Keratinocyte (primary cell): ENCODE results near the gene KANSL1. TPM values are rescaled to one million over a fixed set of nuclear protein-coding genes. Genes with fewer than 3 reads are reported as not detected.

Source experiments
- DNase-seq: peaks from one replicate; pipeline ENCODE4 v3.0.0-alpha.2; 2011; ENCODE audit warnings: low read depth, missing footprints, low spot score
- FAIRE-seq: peaks from 2 replicates; lab custom pipeline; 2011; peaks lifted over from hg19 to GRCh38; lab: Jason Lieb, UNC
- H2AFZ ChIP-seq: 2 replicates; pipeline ENCODE4 v1.6.0; 2012; ENCODE audit warnings: low read length, control low read depth, inconsistent platforms; ENCODE audit not compliant: control insufficient read depth
- H3K27ac ChIP-seq: 2 replicates; pipeline ENCODE4 v1.5.1; 2011; ENCODE audit warnings: low read length; ENCODE audit not compliant: control insufficient read depth, insufficient read depth
- H3K27me3 ChIP-seq: 3 replicates; pipeline ENCODE4 v1.6.0; 2011; ENCODE audit warnings: low read length; ENCODE audit not compliant: control insufficient read depth, insufficient read depth; ENCODE audit errors: extremely low read depth
- H3K36me3 ChIP-seq, 2 experiments: 2 replicates in 1 of 2; 3 replicates in 1 of 2; pipeline ENCODE4 v1.5.1; 2011; ENCODE audit warnings: low read length in 2 of 2, mild to moderate bottlenecking in 1 of 2; ENCODE audit not compliant: control insufficient read depth in 2 of 2, insufficient read depth in 2 of 2; ENCODE audit errors: extremely low read depth in 1 of 2
- H3K4me1 ChIP-seq: 3 replicates; pipeline ENCODE4 v1.5.1; 2011; ENCODE audit warnings: low read length; ENCODE audit not compliant: control insufficient read depth, insufficient read depth; ENCODE audit errors: extremely low read depth
- H3K4me2 ChIP-seq: 3 replicates; pipeline ENCODE4 v1.6.0; 2011; ENCODE audit warnings: low read depth, low read length; ENCODE audit not compliant: control insufficient read depth, insufficient read depth; ENCODE audit errors: extremely low read depth
- H3K4me3 ChIP-seq, 3 experiments: fragments of 200-600 bp in 1 of 3; sonication (generic) in 1 of 3; 2 replicates in 2 of 3; 3 replicates in 1 of 3; pipeline ENCODE4 v1.5.1; 2011 to 2016; ENCODE audit warnings: low read length in 3 of 3, mild to moderate bottlenecking in 3 of 3, control low read depth in 2 of 3, inconsistent platforms in 1 of 3, low read depth in 1 of 3, mixed read lengths in 1 of 3, mixed run types in 1 of 3, moderate library complexity in 1 of 3; ENCODE audit not compliant: control insufficient read depth in 2 of 3, insufficient read depth in 2 of 3; ENCODE audit errors: extremely low read depth in 1 of 3
- H3K79me2 ChIP-seq: 2 replicates; pipeline ENCODE4 v1.6.0; 2012; ENCODE audit warnings: low read length; ENCODE audit not compliant: control insufficient read depth, insufficient read depth
- H3K9ac ChIP-seq: 3 replicates; pipeline ENCODE4 v1.6.0; 2011; ENCODE audit warnings: low read length; ENCODE audit not compliant: control insufficient read depth, insufficient read depth; ENCODE audit errors: extremely low read depth
- H3K9me1 ChIP-seq: 3 replicates; pipeline ENCODE4 v1.6.0; 2011; ENCODE audit warnings: low read length; ENCODE audit not compliant: control insufficient read depth, insufficient read depth; ENCODE audit errors: extremely low read depth
- H3K9me3 ChIP-seq: 2 replicates; pipeline ENCODE4 v1.5.1; 2012; ENCODE audit warnings: low read depth, low read length; ENCODE audit not compliant: control insufficient read depth
- H4K20me1 ChIP-seq: 3 replicates; pipeline ENCODE4 v1.6.0; 2011; ENCODE audit warnings: low read length; ENCODE audit not compliant: control insufficient read depth, insufficient read depth; ENCODE audit errors: extremely low read depth
- CTCF ChIP-seq, 3 experiments: IDR thresholded peaks in 1 of 3; conservative IDR thresholded peaks in 1 of 3; optimal IDR thresholded peaks in 1 of 3; 2 replicates in 2 of 3; 3 replicates in 1 of 3; pipeline versions ENCODE3 to v1.5.1; 2011; ENCODE audit warnings: low read length in 3 of 3, mild to moderate bottlenecking in 3 of 3, moderate library complexity in 2 of 3, control low read depth in 1 of 3, inconsistent platforms in 1 of 3; ENCODE audit not compliant: insufficient read depth in 2 of 3; ENCODE audit errors: extremely low read depth in 1 of 3
- EZH2 ChIP-seq: IDR thresholded peaks from one replicate; pipeline ENCODE4 v1.6.1; 2012; ENCODE audit warnings: inconsistent platforms, mild to moderate bottlenecking, low read length, moderate library complexity
- dilution Hi-C: fragments of 300-500 bp; cut with MboI; formaldehyde crosslinking; loops from one replicate; pipeline ENCODE4 v1.7.0; 2020; ENCODE audit warnings: low sequenced_read_pairs; ENCODE audit not compliant: extremely low pct_ligation_motif_present
- polyA plus RNA-seq, 5 experiments: library from polyadenylated mRNA; depleted of rRNA in 3 of 5; stranded (reverse) in 3 of 5; stranded (forward) in 1 of 5; unstranded in 1 of 5; fragments of >200 nt; gene quantifications; 1 replicate in 1 of 5; 2 replicates in 3 of 5; 3 replicates in 1 of 5; pipeline versions ENCODE4 v1.2.1 to v1.2.3, GENCODE V29; 2011 to 2012; ENCODE audit warnings: missing spikeins in 2 of 5, low read depth in 1 of 5, low replicate concordance in 1 of 5

KANSL1 gene
- polyA plus RNA-seq, 1 donor (not counting 4 experiments of a cell fraction or from before 2014, with no cell fraction given), result 17.6 TPM

GRCh38 chr17:46195217-46195855, 2.1 kb upstream of the KANSL1 start:
- Histone ChIP-seq H3K9me3 (no peaks in the 10 kb centered on the region), H3K27me3 (no peaks in the 10 kb centered on the region), H3K4me2 (no peak overlapping the region), H3K79me2 (peaks cover 80% of the 10 kb centered on the region), H3K9me1 (peaks cover 8% of the 10 kb centered on the region), H3K9ac (no peak overlapping the region), H2AFZ (no peak overlapping the region), H3K36me3 (peaks cover 3 to 9% of the 10 kb centered on the region in 2 experiments), H3K27ac (no peak overlapping the region), H3K4me1 (peaks cover 18% of the 10 kb centered on the region), H3K4me3 (no peak overlapping the region), H4K20me1 (peaks cover 6% of the 10 kb centered on the region)
- FAIRE-seq (no peak), DNase-seq (no peak)
- dilution Hi-C loops, result no loop called here
- TF ChIP-seq CTCF (optimal IDR thresholded peaks at IDR 0.05 in 1 of 3, IDR thresholded peaks at IDR 0.05 in 1 of 3, conservative IDR thresholded peaks at IDR 0.05 in 1 of 3; ENCODE audit: extremely low read depth in 1 of 3, insufficient read depth in 2 of 3, low read length in 3 of 3), result no peak
- TF ChIP-seq EZH2, result no peak

DNA sequence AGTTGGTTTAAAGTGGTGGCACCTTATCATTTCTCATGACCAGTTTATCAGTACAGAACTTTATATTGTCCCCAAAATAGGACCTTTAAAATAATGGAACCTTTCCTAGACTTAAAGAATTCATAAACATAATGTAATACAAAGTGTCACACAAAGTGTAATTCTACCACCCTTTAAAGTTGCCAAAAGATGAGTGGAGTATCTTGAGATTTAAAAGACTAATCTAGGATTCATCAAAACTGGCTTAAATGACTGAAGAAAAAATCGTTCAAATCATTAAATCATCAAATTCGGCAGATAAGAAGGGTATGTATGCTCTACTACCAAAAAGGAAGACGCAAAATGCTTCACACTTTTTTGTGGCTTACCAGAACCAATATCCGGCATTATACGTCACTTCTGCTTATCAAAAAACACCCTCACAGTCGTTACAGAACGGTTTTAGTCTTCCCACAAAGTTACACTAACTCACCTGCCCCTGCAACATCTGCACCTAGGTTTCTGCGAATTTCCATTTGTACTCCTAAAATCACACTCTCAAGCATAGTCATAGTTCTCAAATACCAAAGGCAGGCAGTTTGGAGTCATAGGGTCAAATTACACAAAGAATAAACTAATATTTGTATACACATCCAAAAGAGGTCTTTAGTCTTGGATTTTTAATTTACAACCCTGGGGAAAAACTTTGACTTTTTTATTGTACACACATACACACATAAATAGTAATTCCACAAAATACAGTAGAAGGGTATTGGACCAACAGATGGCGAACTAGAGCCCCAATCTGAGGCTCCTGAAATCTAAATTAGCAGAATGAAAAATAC, 1.4 kb upstream of the KANSL1 start:
- Histone ChIP-seq H3K36me3 (peaks cover 3 to 9% of the 10 kb centered on the region in 2 experiments), H3K9ac (peak overlapping the region; percentile 99), H2AFZ (no peak overlapping the region), H3K27ac (peak overlapping the region; percentile 85), H3K79me2 (peaks cover 80% of the 10 kb centered on the region), H3K9me1 (peaks cover 6% of the 10 kb centered on the region), H3K27me3 (no peaks in the 10 kb centered on the region), H4K20me1 (peaks cover 10% of the 10 kb centered on the region), H3K4me3 (peak overlapping the region; percentile 65 to 93 (median 65)), H3K4me1 (peaks cover 25% of the 10 kb centered on the region), H3K4me2 (peak overlapping the region; percentile 80), H3K9me3 (no peaks in the 10 kb centered on the region)
- TF ChIP-seq CTCF (optimal IDR thresholded peaks at IDR 0.05 in 1 of 3, IDR thresholded peaks at IDR 0.05 in 1 of 3, conservative IDR thresholded peaks at IDR 0.05 in 1 of 3; ENCODE audit: extremely low read depth in 1 of 3, insufficient read depth in 2 of 3, low read length in 3 of 3) (peak; percentile 14 to 75 (median 51)), EZH2 (no peak)
- FAIRE-seq (no peak), DNase-seq (no peak)
- dilution Hi-C loops, result no loop called here
